Measurements from ENCODE around the gene TTC9. TPM values are rescaled to one million over a fixed set of nuclear protein-coding genes. Genes with fewer than 3 reads are reported as not detected.

Gene TTC9
- total RNA-seq, 1 experiment from 2014 or later, result 12.1 TPM

- Histone ChIP-seq H3K27me3 (ENCODE audit: control insufficient read depth, insufficient read depth, low read length) (no peaks in the 10 kb centered on the region), H3K36me3 (replicated peaks; ENCODE audit: control insufficient read depth, insufficient read depth, low read length) (peaks cover 3% of the 10 kb centered on the region; the same call in 1 of the 2 replicates), H3K4me3 (ENCODE audit: insufficient read depth, low read depth, low read length) (no peak overlapping the region)
- peak; percentile 76 for DNase-seq
These were observed 13.6 kb downstream of the TTC9 start for GRCh38 chr14:70655110-70655826.

GRCh38 chr14:70658899-70659298, 17.2 kb downstream of the TTC9 start:
- no peak for DNase-seq

GRCh38 chr14:70660967-70661893, 19.5 kb downstream of the TTC9 start:
- H3K36me3 ChIP-seq (replicated peaks; ENCODE audit: control insufficient read depth, insufficient read depth, low read length), result peaks cover 3% of the 10 kb centered on the region
- H3K4me3 ChIP-seq (ENCODE audit: insufficient read depth, low read depth, low read length), result no peak overlapping the region
- DNase-seq, result no peak
- H3K27me3 ChIP-seq (ENCODE audit: control insufficient read depth, insufficient read depth, low read length), result no peaks in the 10 kb centered on the region

More at GRCh38 chr14:70658899-70659298, 17.2 kb downstream of the TTC9 start:
- Histone ChIP-seq H3K27me3 (ENCODE audit: control insufficient read depth, insufficient read depth, low read length) (no peaks in the 10 kb centered on the region), H3K4me3 (ENCODE audit: insufficient read depth, low read depth, low read length) (no peak overlapping the region), H3K36me3 (replicated peaks; ENCODE audit: control insufficient read depth, insufficient read depth, low read length) (peaks cover 3% of the 10 kb centered on the region; the same call in 1 of the 2 replicates)

GRCh38 chr14:70662080-70662479, 20.4 kb downstream of the TTC9 start:
- H3K27me3 ChIP-seq (ENCODE audit: control insufficient read depth, insufficient read depth, low read length), result no peaks in the 10 kb centered on the region
- no peak overlapping the region for H3K4me3 ChIP-seq (ENCODE audit: insufficient read depth, low read depth, low read length)
- DNase-seq, result no peak
- peaks cover 3% of the 10 kb centered on the region for H3K36me3 ChIP-seq (replicated peaks; ENCODE audit: control insufficient read depth, insufficient read depth, low read length)

GRCh38 chr14:70662816-70663215, 21.1 kb downstream of the TTC9 start:
- Histone ChIP-seq H3K36me3 (replicated peaks; ENCODE audit: control insufficient read depth, insufficient read depth, low read length) (peaks cover 5% of the 10 kb centered on the region), H3K4me3 (ENCODE audit: insufficient read depth, low read depth, low read length) (no peak overlapping the region), H3K27me3 (ENCODE audit: control insufficient read depth, insufficient read depth, low read length) (no peaks in the 10 kb centered on the region)
- DNase-seq, result no peak

GRCh38 chr14:70663707-70664179, 22.0 kb downstream of the TTC9 start:
- peaks cover 5% of the 10 kb centered on the region for H3K36me3 ChIP-seq (replicated peaks; ENCODE audit: control insufficient read depth, insufficient read depth, low read length)
- DNase-seq, result no peak
- no peak overlapping the region for H3K4me3 ChIP-seq (ENCODE audit: insufficient read depth, low read depth, low read length)
- H3K27me3 ChIP-seq (ENCODE audit: control insufficient read depth, insufficient read depth, low read length), result no peaks in the 10 kb centered on the region

GRCh38 chr14:70664698-70665447, 23.2 kb downstream of the TTC9 start:
- Histone ChIP-seq H3K36me3 (replicated peaks; ENCODE audit: control insufficient read depth, insufficient read depth, low read length) (peaks cover 8% of the 10 kb centered on the region), H3K4me3 (ENCODE audit: insufficient read depth, low read depth, low read length) (no peak overlapping the region), H3K27me3 (ENCODE audit: control insufficient read depth, insufficient read depth, low read length) (no peaks in the 10 kb centered on the region)
- no peak for DNase-seq

- peaks cover 13% of the 10 kb centered on the region for H3K36me3 ChIP-seq (replicated peaks; ENCODE audit: control insufficient read depth, insufficient read depth, low read length)
- DNase-seq, result no peak
- no peaks in the 10 kb centered on the region for H3K27me3 ChIP-seq (ENCODE audit: control insufficient read depth, insufficient read depth, low read length)
- no peak overlapping the region for H3K4me3 ChIP-seq (ENCODE audit: insufficient read depth, low read depth, low read length)
These were observed 24.0 kb downstream of the TTC9 start for GRCh38 chr14:70665448-70666360.

GRCh38 chr14:70666361-70666686, 24.6 kb downstream of the TTC9 start:
- no peaks in the 10 kb centered on the region for H3K27me3 ChIP-seq (ENCODE audit: control insufficient read depth, insufficient read depth, low read length)
- no peak for DNase-seq
- peaks cover 20% of the 10 kb centered on the region for H3K36me3 ChIP-seq (replicated peaks; ENCODE audit: control insufficient read depth, insufficient read depth, low read length)
- H3K4me3 ChIP-seq (ENCODE audit: insufficient read depth, low read depth, low read length), result no peak overlapping the region

GRCh38 chr14:70670992-70671651, 29.4 kb downstream of the TTC9 start:
- H3K36me3 ChIP-seq (replicated peaks; ENCODE audit: control insufficient read depth, insufficient read depth, low read length), result peaks cover 28% of the 10 kb centered on the region
- DNase-seq, result no peak
- no peak overlapping the region for H3K4me3 ChIP-seq (ENCODE audit: insufficient read depth, low read depth, low read length)
- no peaks in the 10 kb centered on the region for H3K27me3 ChIP-seq (ENCODE audit: control insufficient read depth, insufficient read depth, low read length)

- Histone ChIP-seq H3K4me3 (ENCODE audit: insufficient read depth, low read depth, low read length) (no peak overlapping the region), H3K27me3 (ENCODE audit: control insufficient read depth, insufficient read depth, low read length) (no peaks in the 10 kb centered on the region), H3K36me3 (replicated peaks; ENCODE audit: control insufficient read depth, insufficient read depth, low read length) (peaks cover 28% of the 10 kb centered on the region)
- no peak for DNase-seq
These were observed 30.2 kb downstream of the TTC9 start for GRCh38 chr14:70671652-70672644.

- no peaks in the 10 kb centered on the region for H3K27me3 ChIP-seq (ENCODE audit: control insufficient read depth, insufficient read depth, low read length)
- H3K4me3 ChIP-seq (ENCODE audit: insufficient read depth, low read depth, low read length), result no peak overlapping the region
- no peak for DNase-seq
- H3K36me3 ChIP-seq (replicated peaks; ENCODE audit: control insufficient read depth, insufficient read depth, low read length), result peaks cover 4% of the 10 kb centered on the region
These were observed 35.6 kb downstream of the TTC9 start for GRCh38 chr14:70677341-70677740.
